IMR-90 (cell line): ENCODE results near the gene SRCIN1.

Experiments
- CEBPB ChIP-seq: IDR thresholded peaks from 2 replicates; pipeline ENCODE4 v1.6.1; 2012; ENCODE audit warnings: low read depth, low read length, improper control_type of control experiment
- FOS ChIP-seq: fragments of 150-350 bp; IDR thresholded peaks from 2 replicates; pipeline ENCODE4 v1.6.1; 2016; ENCODE audit warnings: low read depth, low read length
- MXI1 ChIP-seq: IDR thresholded peaks from 2 replicates; pipeline ENCODE4 v1.6.1; 2012; ENCODE audit warnings: low read depth, mild to moderate bottlenecking, low read length, moderate library complexity, borderline replicate concordance
- POLR2A ChIP-seq: IDR thresholded peaks from 2 replicates; pipeline ENCODE4 v1.6.1; 2012; ENCODE audit warnings: mild to moderate bottlenecking, low read depth, low read length
- TF ChIP-seq, protein P1 (sequence below): conservative IDR thresholded peaks from 2 replicates; pipeline ENCODE4 v1.5.1; 2012; ENCODE audit warnings: mild to moderate bottlenecking, low read depth, low read length, improper control_type of control experiment

DNA sequence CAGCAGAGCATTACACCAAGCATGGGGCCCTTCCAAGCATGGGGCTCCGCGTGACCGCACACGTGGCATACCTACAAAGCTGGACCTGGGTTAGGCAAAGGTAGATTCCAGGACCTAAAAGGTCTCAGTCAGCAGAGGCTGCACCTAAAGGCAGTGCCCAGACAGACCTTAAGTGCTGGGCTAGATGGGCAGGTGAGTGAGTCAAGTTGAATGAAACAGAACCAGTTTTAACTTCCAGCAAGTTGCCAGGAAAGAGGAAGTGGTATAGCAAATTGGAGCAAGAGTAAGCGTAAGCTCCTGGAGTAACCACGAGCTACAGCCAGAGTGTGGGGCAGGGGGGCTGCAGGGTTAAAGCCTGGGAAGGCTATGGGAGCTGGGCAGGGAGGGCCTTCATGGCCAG, 49.5 kb downstream of the SRCIN1 start:
- TF ChIP-seq CEBPB (no peak), POLR2A (no peak), MXI1 (no peak), FOS (no peak)
- TF ChIP-seq, protein P1, sequence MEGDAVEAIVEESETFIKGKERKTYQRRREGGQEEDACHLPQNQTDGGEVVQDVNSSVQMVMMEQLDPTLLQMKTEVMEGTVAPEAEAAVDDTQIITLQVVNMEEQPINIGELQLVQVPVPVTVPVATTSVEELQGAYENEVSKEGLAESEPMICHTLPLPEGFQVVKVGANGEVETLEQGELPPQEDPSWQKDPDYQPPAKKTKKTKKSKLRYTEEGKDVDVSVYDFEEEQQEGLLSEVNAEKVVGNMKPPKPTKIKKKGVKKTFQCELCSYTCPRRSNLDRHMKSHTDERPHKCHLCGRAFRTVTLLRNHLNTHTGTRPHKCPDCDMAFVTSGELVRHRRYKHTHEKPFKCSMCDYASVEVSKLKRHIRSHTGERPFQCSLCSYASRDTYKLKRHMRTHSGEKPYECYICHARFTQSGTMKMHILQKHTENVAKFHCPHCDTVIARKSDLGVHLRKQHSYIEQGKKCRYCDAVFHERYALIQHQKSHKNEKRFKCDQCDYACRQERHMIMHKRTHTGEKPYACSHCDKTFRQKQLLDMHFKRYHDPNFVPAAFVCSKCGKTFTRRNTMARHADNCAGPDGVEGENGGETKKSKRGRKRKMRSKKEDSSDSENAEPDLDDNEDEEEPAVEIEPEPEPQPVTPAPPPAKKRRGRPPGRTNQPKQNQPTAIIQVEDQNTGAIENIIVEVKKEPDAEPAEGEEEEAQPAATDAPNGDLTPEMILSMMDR = no peak
